NCI-H2081 treated with DMSO at 0.1 percent for 48 hours (cell line): ENCODE data around the gene SHD.
"Not testable (repeated sequence)": the region's sequence is repeated elsewhere in the genome, so short reads cannot be mapped to it uniquely, and the experiment has no call there.

Source experiments
- DNase-seq: peaks from one replicate; lab custom pipeline; 2025; lab: John Stamatoyannopoulos, UW

Gene SHD

GRCh38 chr19:4267101-4267900, 11.8 kb upstream of the SHD start:
- DNase-seq = no peak

DNA sequence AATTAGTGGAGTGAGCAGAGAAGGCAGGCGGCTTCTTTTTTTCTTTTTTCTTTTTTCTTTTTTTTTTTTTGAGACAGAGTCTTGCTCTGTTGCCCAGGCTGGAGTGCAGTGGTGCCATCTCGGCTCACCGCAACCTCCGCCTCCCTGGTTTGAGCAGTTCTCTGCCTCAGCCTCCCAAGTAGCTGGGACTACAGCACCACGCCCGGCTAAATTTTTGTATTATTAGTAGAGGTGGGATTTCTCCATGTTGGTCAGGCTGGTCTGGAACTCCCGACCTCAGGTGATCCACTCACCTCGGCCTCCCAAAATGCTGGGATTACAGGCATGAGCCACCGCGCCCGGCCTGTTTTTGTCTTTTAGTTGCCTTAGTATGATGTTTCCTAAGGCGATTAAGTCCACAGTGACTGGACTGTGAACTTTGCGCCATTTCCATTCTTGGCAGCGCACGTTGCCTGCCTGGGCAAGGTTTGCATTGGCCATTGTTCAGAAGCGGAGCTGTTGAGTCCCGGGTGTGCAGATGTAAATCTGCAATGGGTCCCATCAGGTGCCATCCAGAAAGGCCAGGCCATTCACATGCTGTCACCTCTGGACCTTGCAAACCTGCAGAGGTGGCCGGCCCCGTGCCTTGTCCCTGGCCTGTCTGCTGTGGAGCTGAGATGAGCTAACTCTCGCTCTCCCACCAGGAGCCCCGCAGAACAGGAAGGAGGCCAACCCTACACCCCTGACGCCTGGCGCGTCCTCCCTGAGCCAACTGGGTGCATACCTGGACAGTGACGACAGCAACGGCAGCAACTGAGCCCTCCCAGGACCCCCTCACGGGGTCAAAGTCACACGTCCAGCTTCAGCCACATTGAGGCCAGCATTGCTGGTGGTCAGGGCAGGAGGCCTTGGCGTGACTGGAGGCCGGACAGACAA, 10.9 kb upstream of the SHD start:
- no peak for DNase-seq

GRCh38 chr19:4268816-4269430, 10.1 kb upstream of the SHD start:
- no peak for DNase-seq

DNA sequence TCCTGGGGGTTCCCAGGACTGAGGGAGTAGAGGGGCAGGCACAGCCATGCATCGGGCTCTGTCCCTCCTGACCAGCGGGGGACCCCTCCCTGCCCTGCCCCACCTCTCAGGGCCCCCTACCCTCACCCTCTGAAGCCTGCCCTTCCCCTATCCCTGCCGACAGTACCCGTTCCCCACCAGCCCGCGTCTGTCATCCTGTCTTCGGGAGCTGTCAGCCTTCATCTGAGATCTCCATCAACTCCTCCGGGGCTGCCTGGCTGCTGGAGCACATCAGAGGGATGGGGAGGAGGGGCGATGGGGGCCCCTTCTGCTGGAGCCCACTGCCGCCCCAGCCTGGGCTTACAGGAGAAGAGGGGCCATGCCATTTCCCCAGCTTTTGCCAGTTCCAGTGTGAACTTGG, 6.2 kb upstream of the SHD start:
- no peak for DNase-seq

GRCh38 chr19:4274321-4274686, 4.8 kb upstream of the SHD start:
- not testable (repeated sequence) for DNase-seq

GRCh38 chr19:4277191-4277696, 1.8 kb upstream of the SHD start:
- DNase-seq = no peak

DNA sequence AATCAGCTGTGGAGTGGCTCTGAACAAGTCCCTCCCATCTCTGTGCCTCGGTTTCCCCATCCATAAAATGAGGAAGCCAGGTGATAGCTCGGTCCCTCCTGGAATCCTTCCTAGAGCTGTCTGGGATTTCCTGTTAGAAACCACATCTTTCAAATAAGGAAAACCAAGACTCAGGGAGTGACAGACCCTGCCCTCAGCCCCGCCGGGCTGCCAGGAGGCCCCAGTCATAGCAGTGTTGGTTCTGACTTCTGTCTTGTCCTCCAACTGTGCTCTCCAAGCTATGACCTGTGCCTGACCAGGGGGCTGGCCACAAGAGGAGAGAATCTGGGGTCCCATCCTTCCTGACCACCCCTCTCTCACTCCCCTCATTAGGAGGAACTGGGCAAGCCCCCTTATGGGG, 1.1 kb upstream of the SHD start:
- DNase-seq = no peak

GRCh38 chr19:4279267-4279529, 132 bp downstream of the SHD start:
- no peak for DNase-seq

GRCh38 chr19:4279530-4280422, 710 bp downstream of the SHD start:
- DNase-seq = no peak

DNA sequence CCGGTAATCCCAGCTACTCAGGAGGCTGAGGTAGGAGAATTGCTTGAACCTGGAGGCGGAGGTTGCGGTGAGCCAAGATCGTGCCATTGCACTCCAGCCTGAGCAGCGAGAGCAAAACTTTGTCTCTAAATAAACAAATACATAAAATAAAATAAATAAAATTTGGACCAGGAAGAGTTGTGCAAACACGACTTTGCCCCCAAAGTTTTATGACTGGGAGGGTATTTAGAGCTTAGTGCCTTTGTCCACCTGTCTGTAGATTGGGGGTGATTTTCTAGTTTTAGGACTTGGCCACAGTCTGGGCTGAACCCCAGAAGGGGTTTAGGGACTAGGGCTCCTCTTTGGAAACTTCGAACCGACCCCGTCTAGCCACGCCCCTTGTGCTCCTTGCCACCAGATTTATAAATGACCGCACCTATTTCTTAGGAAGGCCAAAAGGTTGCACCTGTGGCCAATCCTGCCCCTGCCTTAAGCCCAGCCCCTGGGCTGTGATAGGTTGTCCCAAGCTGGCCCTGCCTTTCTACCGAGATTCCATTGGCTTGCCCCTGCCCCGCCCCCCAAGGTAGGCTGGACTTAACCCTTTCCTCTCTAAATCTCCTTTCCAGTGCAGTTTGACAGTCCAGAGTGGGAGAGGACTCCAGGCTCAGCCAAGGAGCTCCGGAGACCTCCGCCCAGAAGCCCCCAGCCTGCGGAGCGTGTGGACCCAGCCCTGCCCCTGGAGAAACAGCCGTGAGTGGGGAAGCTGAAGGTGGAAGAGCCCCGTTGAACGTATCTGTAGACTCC, 5.3 kb downstream of the SHD start:
- DNase-seq = no peak

GRCh38 chr19:4284974-4285373, 5.9 kb downstream of the SHD start:
- DNase-seq = no peak

- not testable (repeated sequence) for DNase-seq
Observed at GRCh38 chr19:4286141-4286540, 7.1 kb downstream of the SHD start.

- DNase-seq = no peak
Observed at GRCh38 chr19:4288091-4288777, 9.2 kb downstream of the SHD start.

- DNase-seq = no peak
Observed at GRCh38 chr19:4291184-4291732, 12.2 kb downstream of the SHD start.

- no peak for DNase-seq
Observed at GRCh38 chr19:4292515-4292914, 13.4 kb downstream of the SHD start.

- no peak for DNase-seq
Observed at GRCh38 chr19:4294389-4294788, 15.3 kb downstream of the SHD start.

GRCh38 chr19:4295972-4296771, 17.1 kb downstream of the SHD start:
- DNase-seq = peak; percentile 43

- no peak for DNase-seq
Observed at GRCh38 chr19:4297901-4298809, 19.1 kb downstream of the SHD start.
